Parathyroid adenoma (tissue), 2 donors: ENCODE results near the gene TSC22D3.

ENCODE experiments used
- H2AFZ ChIP-seq: fragments of 300-600 bp; sonication (generic); one replicate; pipeline ENCODE4 v1.7.0; 2017; ENCODE audit warnings: antibody characterized with exemption, mild to moderate bottlenecking
- H3K27ac ChIP-seq: fragments of 300-600 bp; sonication (generic); one replicate; pipeline ENCODE4 v1.7.0; 2017
- H3K27me3 ChIP-seq: fragments of 300-600 bp; sonication (generic); one replicate; pipeline ENCODE4 v1.7.0; 2017; ENCODE audit warnings: low read length; ENCODE audit not compliant: control insufficient read depth, insufficient read depth
- H3K36me3 ChIP-seq: fragments of 300-600 bp; sonication (generic); one replicate; pipeline ENCODE4 v1.7.0; 2017; ENCODE audit warnings: low read length; ENCODE audit not compliant: control insufficient read depth, insufficient read depth
- H3K4me1 ChIP-seq: fragments of 300-600 bp; sonication (generic); one replicate; pipeline ENCODE4 v1.7.0; 2017; ENCODE audit warnings: control low read depth
- H3K4me2 ChIP-seq: fragments of 300-600 bp; sonication (generic); one replicate; pipeline ENCODE4 v1.7.0; 2017; ENCODE audit warnings: low read length
- H3K4me3 ChIP-seq: fragments of 300-600 bp; sonication (generic); one replicate; pipeline ENCODE4 v1.7.0; 2017; ENCODE audit warnings: low read depth, low read length
- H3K79me2 ChIP-seq: fragments of 300-600 bp; sonication (generic); one replicate; pipeline ENCODE4 v1.7.0; 2017; ENCODE audit warnings: control low read depth
- H3K9ac ChIP-seq: fragments of 300-600 bp; sonication (generic); one replicate; pipeline ENCODE4 v1.7.0; 2017; ENCODE audit warnings: mild to moderate bottlenecking
- H3K9me3 ChIP-seq: fragments of 300-600 bp; sonication (generic); one replicate; pipeline ENCODE4 v1.7.0; 2017; ENCODE audit warnings: low read length; ENCODE audit not compliant: control insufficient read depth
- TF ChIP-seq, protein P1 (sequence below): fragments of 300-600 bp; sonication (generic); IDR thresholded peaks from one replicate; pipeline ENCODE4 v1.7.0; 2017; ENCODE audit warnings: antibody characterized with exemption, mild to moderate bottlenecking
- donor health status: primary hyperparathyroidism.

The TSC22D3 gene

DNA sequence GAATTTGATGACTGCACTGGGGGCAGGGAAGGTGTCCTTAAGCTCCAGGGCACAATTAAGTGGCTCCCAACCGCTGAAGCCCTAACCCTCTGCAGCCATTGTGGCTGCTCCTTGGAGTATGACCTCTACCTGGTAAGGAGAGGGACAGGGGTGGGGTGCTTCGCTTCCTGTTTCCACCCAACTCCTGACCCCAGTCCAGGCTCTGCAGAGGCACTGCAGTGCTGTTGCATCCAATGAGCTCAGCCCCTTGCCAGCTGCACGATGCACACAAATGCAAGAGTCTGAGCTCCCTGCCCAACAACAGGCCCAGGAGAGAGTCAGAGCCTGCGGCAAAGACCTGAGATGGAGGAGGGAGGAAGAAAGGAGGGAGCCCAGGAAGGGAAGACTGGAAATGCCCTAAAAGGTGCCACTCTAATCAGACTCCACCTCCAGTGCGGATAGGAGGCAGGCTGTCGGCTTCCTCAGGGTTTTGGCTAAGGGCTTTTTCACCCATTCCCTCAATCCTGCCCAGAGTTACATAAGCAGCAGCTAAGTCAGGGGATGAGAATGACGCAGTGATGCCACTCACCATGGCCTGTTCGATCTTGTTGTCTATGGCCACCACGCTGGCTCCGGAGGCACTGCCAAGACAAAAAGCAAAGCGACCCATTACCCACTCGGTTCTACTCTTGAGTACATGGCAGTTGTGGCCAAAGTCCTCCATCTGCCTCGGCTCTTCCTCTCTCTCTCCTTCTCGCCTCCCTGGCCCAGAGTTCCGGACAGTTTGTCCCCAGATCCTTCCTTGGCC, 60.1 kb downstream of the TSC22D3 start:
- Histone ChIP-seq H2AFZ (peak overlapping the region; percentile 64), H3K4me1 (peaks cover 4% of the 10 kb centered on the region), H3K9ac (peak overlapping the region; percentile 53), H3K4me2 (no peak overlapping the region), H3K27me3 (no peaks in the 10 kb centered on the region), H3K9me3 (no peaks in the 10 kb centered on the region), H3K27ac (peak overlapping the region; percentile 82), H3K79me2 (peaks cover 2% of the 10 kb centered on the region), H3K36me3 (no peaks in the 10 kb centered on the region), H3K4me3 (peak overlapping the region; percentile 37)
- TF ChIP-seq, protein P1, sequence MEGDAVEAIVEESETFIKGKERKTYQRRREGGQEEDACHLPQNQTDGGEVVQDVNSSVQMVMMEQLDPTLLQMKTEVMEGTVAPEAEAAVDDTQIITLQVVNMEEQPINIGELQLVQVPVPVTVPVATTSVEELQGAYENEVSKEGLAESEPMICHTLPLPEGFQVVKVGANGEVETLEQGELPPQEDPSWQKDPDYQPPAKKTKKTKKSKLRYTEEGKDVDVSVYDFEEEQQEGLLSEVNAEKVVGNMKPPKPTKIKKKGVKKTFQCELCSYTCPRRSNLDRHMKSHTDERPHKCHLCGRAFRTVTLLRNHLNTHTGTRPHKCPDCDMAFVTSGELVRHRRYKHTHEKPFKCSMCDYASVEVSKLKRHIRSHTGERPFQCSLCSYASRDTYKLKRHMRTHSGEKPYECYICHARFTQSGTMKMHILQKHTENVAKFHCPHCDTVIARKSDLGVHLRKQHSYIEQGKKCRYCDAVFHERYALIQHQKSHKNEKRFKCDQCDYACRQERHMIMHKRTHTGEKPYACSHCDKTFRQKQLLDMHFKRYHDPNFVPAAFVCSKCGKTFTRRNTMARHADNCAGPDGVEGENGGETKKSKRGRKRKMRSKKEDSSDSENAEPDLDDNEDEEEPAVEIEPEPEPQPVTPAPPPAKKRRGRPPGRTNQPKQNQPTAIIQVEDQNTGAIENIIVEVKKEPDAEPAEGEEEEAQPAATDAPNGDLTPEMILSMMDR = no peak

DNA sequence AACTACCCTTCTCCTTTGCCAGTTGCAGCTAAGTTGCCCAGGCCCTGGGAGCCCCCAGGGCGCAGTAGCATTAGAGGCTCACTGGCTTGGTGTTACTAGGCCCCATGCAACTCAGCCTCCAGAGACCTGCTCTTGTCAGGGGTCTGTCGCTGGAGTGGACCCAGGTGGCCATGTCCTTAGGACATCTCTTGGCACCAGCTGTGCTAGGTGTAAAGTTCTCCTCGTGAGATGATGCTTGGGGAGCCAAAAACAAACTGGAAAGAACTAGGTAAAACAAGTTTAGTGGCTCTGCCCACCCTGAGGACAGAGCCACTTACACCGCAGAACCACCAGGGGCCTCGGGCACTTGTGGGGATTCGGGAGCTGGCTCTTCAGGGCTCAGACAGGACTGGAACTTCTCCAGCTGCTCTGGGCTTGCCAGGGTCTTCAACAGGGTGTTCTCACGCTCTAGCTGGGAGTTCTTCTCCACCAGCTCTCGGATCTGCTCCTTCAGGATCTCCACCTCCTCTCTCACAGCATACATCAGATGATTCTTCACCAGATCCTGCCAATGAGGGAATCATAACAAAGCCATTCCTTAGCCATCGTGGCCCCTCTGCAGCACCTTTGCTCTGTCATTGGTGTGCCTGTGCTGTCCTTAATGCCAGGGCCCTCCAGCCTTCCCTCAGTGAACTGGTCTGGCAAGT, 61.2 kb downstream of the TSC22D3 start:
- Histone ChIP-seq H3K9ac (no peak overlapping the region), H3K36me3 (no peaks in the 10 kb centered on the region), H3K27ac (no peak overlapping the region), H3K4me1 (peaks cover 4% of the 10 kb centered on the region), H3K4me2 (no peak overlapping the region), H3K4me3 (no peak overlapping the region), H2AFZ (no peak overlapping the region), H3K27me3 (no peaks in the 10 kb centered on the region), H3K9me3 (no peaks in the 10 kb centered on the region), H3K79me2 (peaks cover 2% of the 10 kb centered on the region)
- TF ChIP-seq, protein P1 = no peak

DNA sequence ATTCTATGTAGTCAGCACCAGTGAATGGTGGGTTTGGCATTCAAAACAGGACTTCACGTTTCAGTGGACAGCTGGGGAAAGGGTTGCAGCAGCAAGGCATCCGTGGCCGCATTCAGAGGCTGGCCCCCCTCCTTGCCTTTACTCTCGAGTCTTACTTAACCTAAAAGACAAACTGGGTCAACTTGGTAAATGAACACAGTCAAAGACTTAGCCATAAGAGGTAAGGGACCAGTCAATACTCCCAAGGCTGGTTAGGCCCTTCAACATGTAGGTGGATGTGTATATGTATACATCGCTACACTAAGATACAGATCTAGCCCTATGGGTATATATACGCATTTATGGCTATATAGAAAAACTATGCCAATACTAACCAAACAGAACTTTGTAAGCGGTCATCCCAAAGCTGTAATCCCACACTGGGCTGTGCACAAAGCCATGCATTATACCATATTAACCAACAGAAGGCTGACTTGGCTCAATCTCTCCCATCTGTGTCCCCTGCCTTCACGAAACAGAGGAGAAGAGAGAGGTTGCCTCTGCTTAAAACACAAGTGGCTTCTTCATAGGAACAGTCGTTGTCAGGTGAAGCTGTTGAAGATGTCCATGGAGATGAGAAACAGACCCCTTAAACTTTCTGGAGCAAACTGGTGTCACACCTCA, 61.9 kb downstream of the TSC22D3 start:
- Histone ChIP-seq H3K27ac (no peak overlapping the region), H3K9me3 (no peaks in the 10 kb centered on the region), H3K27me3 (no peaks in the 10 kb centered on the region), H3K4me1 (peaks cover 4% of the 10 kb centered on the region), H3K4me2 (no peak overlapping the region), H3K79me2 (peaks cover 2% of the 10 kb centered on the region), H3K4me3 (no peak overlapping the region), H2AFZ (no peak overlapping the region), H3K9ac (no peak overlapping the region), H3K36me3 (no peaks in the 10 kb centered on the region)
- TF ChIP-seq, protein P1 = no peak

DNA sequence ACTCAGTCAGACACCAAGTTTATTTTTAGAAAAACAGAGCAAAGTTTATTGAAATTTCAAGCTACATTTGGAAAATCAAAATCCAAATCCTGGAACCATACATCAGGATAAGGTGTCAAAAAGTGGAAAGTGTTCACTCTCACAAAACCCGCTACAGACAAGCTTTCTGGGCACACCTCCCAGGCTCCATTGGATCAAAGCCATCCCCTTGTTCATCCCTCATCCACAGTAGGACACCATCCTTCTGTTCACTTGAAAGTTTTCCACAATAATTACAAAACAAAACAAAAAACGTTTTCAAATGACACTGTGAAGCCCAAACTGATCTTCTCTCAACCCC, 62.4 kb downstream of the TSC22D3 start:
- no peaks in the 10 kb centered on the region for H3K27me3 ChIP-seq
- H3K79me2 ChIP-seq = peaks cover under 1% of the 10 kb centered on the region
- H3K4me3 ChIP-seq = no peak overlapping the region
- H3K9me3 ChIP-seq = no peaks in the 10 kb centered on the region
- TF ChIP-seq, protein P1 = no peak
- no peak overlapping the region for H3K4me2 ChIP-seq
- H2AFZ ChIP-seq = no peak overlapping the region
- H3K36me3 ChIP-seq = no peaks in the 10 kb centered on the region
- peaks cover 4% of the 10 kb centered on the region for H3K4me1 ChIP-seq
- H3K27ac ChIP-seq = no peak overlapping the region
- H3K9ac ChIP-seq = no peak overlapping the region
